ENCODE data around the gene LRP4. TPM values are rescaled to one million over a fixed set of nuclear protein-coding genes. Genes with fewer than 3 reads are reported as not detected.

LRP4 gene
- total and polyA plus RNA-seq, 2 of the 8 experiments (the other 6 are each of a cell fraction or from before 2014, with no cell fraction given): 5.4 to 22.1 TPM

GRCh38 chr11:46855863-46856262 is 62.5 kb downstream of the LRP4 start (continued):
- TF ChIP-seq, protein P1, sequence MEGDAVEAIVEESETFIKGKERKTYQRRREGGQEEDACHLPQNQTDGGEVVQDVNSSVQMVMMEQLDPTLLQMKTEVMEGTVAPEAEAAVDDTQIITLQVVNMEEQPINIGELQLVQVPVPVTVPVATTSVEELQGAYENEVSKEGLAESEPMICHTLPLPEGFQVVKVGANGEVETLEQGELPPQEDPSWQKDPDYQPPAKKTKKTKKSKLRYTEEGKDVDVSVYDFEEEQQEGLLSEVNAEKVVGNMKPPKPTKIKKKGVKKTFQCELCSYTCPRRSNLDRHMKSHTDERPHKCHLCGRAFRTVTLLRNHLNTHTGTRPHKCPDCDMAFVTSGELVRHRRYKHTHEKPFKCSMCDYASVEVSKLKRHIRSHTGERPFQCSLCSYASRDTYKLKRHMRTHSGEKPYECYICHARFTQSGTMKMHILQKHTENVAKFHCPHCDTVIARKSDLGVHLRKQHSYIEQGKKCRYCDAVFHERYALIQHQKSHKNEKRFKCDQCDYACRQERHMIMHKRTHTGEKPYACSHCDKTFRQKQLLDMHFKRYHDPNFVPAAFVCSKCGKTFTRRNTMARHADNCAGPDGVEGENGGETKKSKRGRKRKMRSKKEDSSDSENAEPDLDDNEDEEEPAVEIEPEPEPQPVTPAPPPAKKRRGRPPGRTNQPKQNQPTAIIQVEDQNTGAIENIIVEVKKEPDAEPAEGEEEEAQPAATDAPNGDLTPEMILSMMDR (IDR thresholded peaks at IDR 0.05; ENCODE audit: control extremely low read depth in 1 of 3, insufficient read depth in 1 of 3, low read depth in 1 of 3, low read length in 3 of 3): no peak
- TF ChIP-seq RNF2 (IDR thresholded peaks at IDR 0.05; ENCODE audit: borderline replicate concordance, low read depth, low read length, missing control alignments, poor library complexity, severe bottlenecking) (no peak), EGR1 (IDR thresholded peaks at IDR 0.05; ENCODE audit: borderline replicate concordance, low read depth, low read length) (no peak)
- TF ChIP-seq, protein P2, sequence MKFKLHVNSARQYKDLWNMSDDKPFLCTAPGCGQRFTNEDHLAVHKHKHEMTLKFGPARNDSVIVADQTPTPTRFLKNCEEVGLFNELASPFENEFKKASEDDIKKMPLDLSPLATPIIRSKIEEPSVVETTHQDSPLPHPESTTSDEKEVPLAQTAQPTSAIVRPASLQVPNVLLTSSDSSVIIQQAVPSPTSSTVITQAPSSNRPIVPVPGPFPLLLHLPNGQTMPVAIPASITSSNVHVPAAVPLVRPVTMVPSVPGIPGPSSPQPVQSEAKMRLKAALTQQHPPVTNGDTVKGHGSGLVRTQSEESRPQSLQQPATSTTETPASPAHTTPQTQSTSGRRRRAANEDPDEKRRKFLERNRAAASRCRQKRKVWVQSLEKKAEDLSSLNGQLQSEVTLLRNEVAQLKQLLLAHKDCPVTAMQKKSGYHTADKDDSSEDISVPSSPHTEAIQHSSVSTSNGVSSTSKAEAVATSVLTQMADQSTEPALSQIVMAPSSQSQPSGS (IDR thresholded peaks at IDR 0.05; ENCODE audit: low read length): no peak
